ENCODE data around the gene YWHAE. TPM values are rescaled to one million over a fixed set of nuclear protein-coding genes. Genes with fewer than 3 reads are reported as not detected.
"Not testable (repeated sequence)": the region's sequence is repeated elsewhere in the genome, so short reads cannot be mapped to it uniquely, and the experiment has no call there.

Gene YWHAE
- polyA plus RNA-seq, 2 donors: 246 to 324 TPM

DNA sequence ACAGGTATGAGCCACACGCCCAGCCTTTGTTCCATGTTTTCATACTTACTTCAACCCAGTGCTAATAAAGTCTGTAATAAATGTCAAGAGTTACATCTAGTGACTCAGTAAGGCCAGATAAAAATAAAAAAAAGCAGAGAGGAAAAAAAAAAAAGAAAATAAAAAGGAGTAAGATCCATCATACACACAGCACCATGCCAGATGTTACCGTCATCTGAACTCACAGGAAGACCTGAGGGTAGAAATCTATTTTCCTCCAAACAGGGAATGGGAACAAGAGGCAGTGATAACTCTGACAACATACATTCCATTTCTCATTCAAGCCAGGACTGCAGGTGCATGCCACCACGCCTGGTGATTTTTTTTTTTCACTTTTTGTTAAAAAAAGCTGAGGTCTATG lies 35.3 kb upstream of the YWHAE start:
- WGBS, 2 donors: 83 to 89% methylated on average over 3 of the region's 3 CpGs

GRCh38 chr17:1434150-1434549 lies 34.1 kb upstream of the YWHAE start:
- H3K4me1 ChIP-seq (ENCODE audit: control insufficient read depth in 2 of 2, insufficient read depth in 2 of 2, low read length in 1 of 2): peaks cover 0 to 3% of the 10 kb centered on the region in 2 donors
- no peak overlapping the region for H3K27ac ChIP-seq (ENCODE audit: low read depth in 2 of 2, low read length in 1 of 2)
- no peaks in the 10 kb centered on the region for H3K27me3 ChIP-seq (ENCODE audit: control insufficient read depth in 1 of 2, insufficient read depth in 2 of 2, low read length in 2 of 2)
- WGBS, 2 donors: 91 to 92% methylated on average over 3 of the region's 3 CpGs
- no peak overlapping the region for H3K4me3 ChIP-seq (ENCODE audit: low read depth in 1 of 2, low read length in 2 of 2)
- no peaks in the 10 kb centered on the region for H3K9me3 ChIP-seq (ENCODE audit: control insufficient read depth in 2 of 2, insufficient read depth in 1 of 2, low read depth in 1 of 2, low read length in 1 of 2)
- peaks cover 10 to 20% of the 10 kb centered on the region in 2 donors for H3K36me3 ChIP-seq (ENCODE audit: control insufficient read depth in 2 of 2, insufficient read depth in 2 of 2, low read length in 1 of 2)

More for the DNA sequence above, 35.3 kb upstream of the YWHAE start:
- H3K27ac ChIP-seq (ENCODE audit: low read depth in 2 of 2, low read length in 1 of 2): no peak overlapping the region
- H3K9me3 ChIP-seq (ENCODE audit: control insufficient read depth in 2 of 2, insufficient read depth in 1 of 2, low read depth in 1 of 2, low read length in 1 of 2): no peaks in the 10 kb centered on the region
- H3K27me3 ChIP-seq (ENCODE audit: control insufficient read depth in 1 of 2, insufficient read depth in 2 of 2, low read length in 2 of 2): no peaks in the 10 kb centered on the region
- H3K4me3 ChIP-seq (ENCODE audit: low read depth in 1 of 2, low read length in 2 of 2): no peak overlapping the region
- peaks cover 10 to 20% of the 10 kb centered on the region in 2 donors for H3K36me3 ChIP-seq (ENCODE audit: control insufficient read depth in 2 of 2, insufficient read depth in 2 of 2, low read length in 1 of 2)
- H3K4me1 ChIP-seq (ENCODE audit: control insufficient read depth in 2 of 2, insufficient read depth in 2 of 2, low read length in 1 of 2): peaks cover 0 to 3% of the 10 kb centered on the region in 2 donors

DNA sequence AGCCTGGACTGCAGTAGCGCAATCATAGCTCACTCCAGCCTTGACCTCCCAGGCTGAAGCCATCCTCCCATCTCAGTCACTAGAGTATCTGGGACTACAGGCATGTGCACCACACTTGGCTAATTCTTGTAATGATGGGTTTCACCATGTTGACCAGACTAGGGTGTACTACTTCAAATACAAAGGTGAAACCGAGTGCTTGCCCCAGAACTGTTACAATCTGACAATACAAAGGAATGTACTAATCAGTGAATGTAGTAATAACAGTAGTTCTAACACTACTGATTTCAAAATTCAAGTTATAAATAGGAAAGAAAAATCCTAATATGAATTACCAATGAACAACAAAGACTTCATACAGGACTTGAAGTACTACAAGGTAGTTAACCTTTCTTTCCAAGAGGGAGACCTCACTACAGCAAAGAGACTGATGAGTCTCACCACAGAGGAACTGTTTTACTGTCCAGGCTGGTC lies 31.6 kb upstream of the YWHAE start:
- Histone ChIP-seq H3K9me3 (ENCODE audit: control insufficient read depth in 2 of 2, insufficient read depth in 1 of 2, low read depth in 1 of 2, low read length in 1 of 2) (no peaks in the 10 kb centered on the region), H3K27me3 (ENCODE audit: control insufficient read depth in 1 of 2, insufficient read depth in 2 of 2, low read length in 2 of 2) (no peaks in the 10 kb centered on the region), H3K36me3 (ENCODE audit: control insufficient read depth in 2 of 2, insufficient read depth in 2 of 2, low read length in 1 of 2) (peaks cover 8 to 14% of the 10 kb centered on the region in 2 donors), H3K27ac (ENCODE audit: low read depth in 2 of 2, low read length in 1 of 2) (no peak overlapping the region), H3K4me3 (ENCODE audit: low read depth in 1 of 2, low read length in 2 of 2) (no peak overlapping the region), H3K4me1 (ENCODE audit: control insufficient read depth in 2 of 2, insufficient read depth in 2 of 2, low read length in 1 of 2) (peaks cover 0 to 2% of the 10 kb centered on the region in 2 donors)
- WGBS, 2 donors: 85 to 87% methylated on average over 2 of the region's 2 CpGs

- H3K36me3 ChIP-seq (ENCODE audit: control insufficient read depth in 2 of 2, insufficient read depth in 2 of 2, low read length in 1 of 2): peaks cover 2 to 20% of the 10 kb centered on the region in 2 donors
- no peak overlapping the region for H3K4me3 ChIP-seq (ENCODE audit: low read depth in 1 of 2, low read length in 2 of 2)
- no peaks in the 10 kb centered on the region for H3K4me1 ChIP-seq (ENCODE audit: control insufficient read depth in 2 of 2, insufficient read depth in 2 of 2, low read length in 1 of 2)
- WGBS, 2 donors: 76 to 77% methylated on average over 10 of the region's 10 CpGs
- H3K9me3 ChIP-seq (ENCODE audit: control insufficient read depth in 2 of 2, insufficient read depth in 1 of 2, low read depth in 1 of 2, low read length in 1 of 2): no peaks in the 10 kb centered on the region
- H3K27ac ChIP-seq (ENCODE audit: low read depth in 2 of 2, low read length in 1 of 2): peak overlapping the region in 1 of 2 donors; percentile 34
- H3K27me3 ChIP-seq (ENCODE audit: control insufficient read depth in 1 of 2, insufficient read depth in 2 of 2, low read length in 2 of 2): no peaks in the 10 kb centered on the region
Observed at GRCh38 chr17:1423456-1424135, 23.6 kb upstream of the YWHAE start.

GRCh38 chr17:1422885-1423284 lies 22.9 kb upstream of the YWHAE start:
- Histone ChIP-seq H3K27me3 (ENCODE audit: control insufficient read depth in 1 of 2, insufficient read depth in 2 of 2, low read length in 2 of 2) (no peaks in the 10 kb centered on the region), H3K9me3 (ENCODE audit: control insufficient read depth in 2 of 2, insufficient read depth in 1 of 2, low read depth in 1 of 2, low read length in 1 of 2) (no peaks in the 10 kb centered on the region), H3K4me1 (ENCODE audit: control insufficient read depth in 2 of 2, insufficient read depth in 2 of 2, low read length in 1 of 2) (no peaks in the 10 kb centered on the region), H3K4me3 (ENCODE audit: low read depth in 1 of 2, low read length in 2 of 2) (no peak overlapping the region), H3K27ac (ENCODE audit: low read depth in 2 of 2, low read length in 1 of 2) (peak overlapping the region; percentile 26 to 78), H3K36me3 (ENCODE audit: control insufficient read depth in 2 of 2, insufficient read depth in 2 of 2, low read length in 1 of 2) (peaks cover 2 to 20% of the 10 kb centered on the region in 2 donors)
- 44 to 54% methylated on average over 7 of the region's 7 CpGs for WGBS, 2 donors

GRCh38 chr17:1421470-1421869 lies 21.4 kb upstream of the YWHAE start:
- H3K9me3 ChIP-seq (ENCODE audit: control insufficient read depth in 2 of 2, insufficient read depth in 1 of 2, low read depth in 1 of 2, low read length in 1 of 2): no peaks in the 10 kb centered on the region
- no peak overlapping the region for H3K27ac ChIP-seq (ENCODE audit: low read depth in 2 of 2, low read length in 1 of 2)
- H3K27me3 ChIP-seq (ENCODE audit: control insufficient read depth in 1 of 2, insufficient read depth in 2 of 2, low read length in 2 of 2): no peaks in the 10 kb centered on the region
- H3K4me3 ChIP-seq (ENCODE audit: low read depth in 1 of 2, low read length in 2 of 2): no peak overlapping the region
- no peaks in the 10 kb centered on the region for H3K4me1 ChIP-seq (ENCODE audit: control insufficient read depth in 2 of 2, insufficient read depth in 2 of 2, low read length in 1 of 2)
- peaks cover 2 to 20% of the 10 kb centered on the region in 2 donors for H3K36me3 ChIP-seq (ENCODE audit: control insufficient read depth in 2 of 2, insufficient read depth in 2 of 2, low read length in 1 of 2)
- WGBS, 2 donors: 94 to 95% methylated on average over 11 of the region's 11 CpGs

- WGBS, 2 donors: 81 to 90% methylated on average over 2 of the region's 2 CpGs
- H3K9me3 ChIP-seq (ENCODE audit: control insufficient read depth in 2 of 2, insufficient read depth in 1 of 2, low read depth in 1 of 2, low read length in 1 of 2): no peaks in the 10 kb centered on the region
- no peaks in the 10 kb centered on the region for H3K4me1 ChIP-seq (ENCODE audit: control insufficient read depth in 2 of 2, insufficient read depth in 2 of 2, low read length in 1 of 2)
- H3K27me3 ChIP-seq (ENCODE audit: control insufficient read depth in 1 of 2, insufficient read depth in 2 of 2, low read length in 2 of 2): no peaks in the 10 kb centered on the region
- H3K4me3 ChIP-seq (ENCODE audit: low read depth in 1 of 2, low read length in 2 of 2): no peak overlapping the region
- no peak overlapping the region for H3K27ac ChIP-seq (ENCODE audit: low read depth in 2 of 2, low read length in 1 of 2)
- peaks cover 2 to 16% of the 10 kb centered on the region in 2 donors for H3K36me3 ChIP-seq (ENCODE audit: control insufficient read depth in 2 of 2, insufficient read depth in 2 of 2, low read length in 1 of 2)
Observed at GRCh38 chr17:1420981-1421380, 21.0 kb upstream of the YWHAE start.

DNA sequence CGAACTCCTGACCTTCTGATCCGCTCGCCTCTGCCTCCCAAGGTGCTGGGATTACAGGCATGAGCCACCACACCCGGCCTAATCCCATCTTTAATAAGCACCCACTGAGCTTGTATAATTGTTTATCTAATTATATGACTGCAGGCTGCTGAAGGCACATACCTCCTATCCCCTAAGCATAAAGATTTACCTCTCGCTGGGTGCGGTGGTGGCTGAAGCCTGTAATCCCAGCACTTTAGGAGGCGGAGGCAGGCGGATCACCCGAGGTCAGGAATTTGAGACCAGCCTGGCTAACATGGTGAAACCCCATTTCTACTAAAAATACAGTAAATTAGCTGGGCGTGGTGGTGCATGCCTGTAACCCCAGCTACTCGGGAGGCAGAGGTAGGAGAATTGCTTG lies 20.1 kb upstream of the YWHAE start:
- no peak overlapping the region for H3K4me3 ChIP-seq (ENCODE audit: low read depth in 1 of 2, low read length in 2 of 2)
- no peak overlapping the region for H3K27ac ChIP-seq (ENCODE audit: low read depth in 2 of 2, low read length in 1 of 2)
- no peaks in the 10 kb centered on the region for H3K27me3 ChIP-seq (ENCODE audit: control insufficient read depth in 1 of 2, insufficient read depth in 2 of 2, low read length in 2 of 2)
- WGBS, 2 donors: 96 to 97% methylated on average over 11 of the region's 11 CpGs
- no peaks in the 10 kb centered on the region for H3K9me3 ChIP-seq (ENCODE audit: control insufficient read depth in 2 of 2, insufficient read depth in 1 of 2, low read depth in 1 of 2, low read length in 1 of 2)
- H3K4me1 ChIP-seq (ENCODE audit: control insufficient read depth in 2 of 2, insufficient read depth in 2 of 2, low read length in 1 of 2): no peaks in the 10 kb centered on the region
- H3K36me3 ChIP-seq (ENCODE audit: control insufficient read depth in 2 of 2, insufficient read depth in 2 of 2, low read length in 1 of 2): peaks cover 0 to 14% of the 10 kb centered on the region in 2 donors

DNA sequence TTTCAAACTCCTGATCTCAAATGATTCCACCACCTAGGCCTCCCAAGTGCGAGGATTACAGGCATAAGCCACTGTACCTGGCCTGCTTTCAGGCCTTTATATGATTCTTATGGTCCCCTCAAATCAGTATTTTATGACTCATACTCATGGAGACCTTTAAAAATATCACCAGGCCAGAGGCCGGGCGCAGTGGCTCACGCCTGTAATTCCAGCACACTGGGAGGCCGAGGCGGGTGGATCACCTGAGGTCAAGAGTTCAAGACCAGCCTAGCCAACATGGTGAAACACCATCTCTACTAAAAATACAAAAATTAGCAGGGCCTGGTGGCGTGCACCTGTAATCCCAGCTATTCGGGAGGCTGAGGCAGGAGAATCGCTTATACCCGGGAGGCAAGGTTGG lies 18.5 kb upstream of the YWHAE start:
- not testable (repeated sequence) for H3K27me3 ChIP-seq (ENCODE audit: control insufficient read depth in 1 of 2, insufficient read depth in 2 of 2, low read length in 2 of 2); H3K9me3 ChIP-seq (ENCODE audit: control insufficient read depth in 2 of 2, insufficient read depth in 1 of 2, low read depth in 1 of 2, low read length in 1 of 2); H3K36me3 ChIP-seq (ENCODE audit: control insufficient read depth in 2 of 2, insufficient read depth in 2 of 2, low read length in 1 of 2); H3K4me1 ChIP-seq (ENCODE audit: control insufficient read depth in 2 of 2, insufficient read depth in 2 of 2, low read length in 1 of 2); H3K27ac ChIP-seq (ENCODE audit: low read depth in 2 of 2, low read length in 1 of 2); H3K4me3 ChIP-seq (ENCODE audit: low read depth in 1 of 2, low read length in 2 of 2)
- WGBS, 2 donors: 90 to 94% methylated on average over 10 of the region's 10 CpGs

DNA sequence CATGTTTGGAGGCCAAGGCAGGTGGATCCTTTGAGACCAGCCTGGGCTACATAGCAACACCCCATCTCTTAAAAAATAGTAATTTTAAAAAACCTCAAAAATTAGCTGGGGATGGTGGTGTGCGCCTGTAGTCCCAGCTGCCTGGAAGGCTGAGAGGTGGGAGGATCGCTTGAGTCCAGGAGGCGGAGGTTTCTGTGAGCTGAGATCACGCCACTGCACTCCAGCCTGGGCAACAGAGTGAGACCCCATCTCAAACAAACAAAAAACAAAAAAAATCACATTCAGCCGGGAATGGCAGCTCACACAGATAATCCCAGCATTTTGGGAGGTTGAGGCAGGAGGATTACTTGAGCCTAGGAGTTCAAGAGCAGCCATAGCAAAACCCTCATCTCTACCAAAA lies 16.4 kb upstream of the YWHAE start:
- 94 to 100% methylated on average over 5 of the region's 5 CpGs for WGBS, 2 donors
- Histone ChIP-seq H3K4me3 (ENCODE audit: low read depth in 1 of 2, low read length in 2 of 2) (no peak overlapping the region), H3K27me3 (ENCODE audit: control insufficient read depth in 1 of 2, insufficient read depth in 2 of 2, low read length in 2 of 2) (no peaks in the 10 kb centered on the region), H3K4me1 (ENCODE audit: control insufficient read depth in 2 of 2, insufficient read depth in 2 of 2, low read length in 1 of 2) (peaks cover 0 to 3% of the 10 kb centered on the region in 2 donors), H3K27ac (ENCODE audit: low read depth in 2 of 2, low read length in 1 of 2) (no peak overlapping the region), H3K36me3 (ENCODE audit: control insufficient read depth in 2 of 2, insufficient read depth in 2 of 2, low read length in 1 of 2) (peaks cover 0 to 6% of the 10 kb centered on the region in 2 donors), H3K9me3 (ENCODE audit: control insufficient read depth in 2 of 2, insufficient read depth in 1 of 2, low read depth in 1 of 2, low read length in 1 of 2) (no peaks in the 10 kb centered on the region)

Measured in esophagus (tissue), 2 donors.